ENCODE data around the gene PRM2. TPM values are rescaled to one million over a fixed set of nuclear protein-coding genes. Genes with fewer than 3 reads are reported as not detected.

Gene PRM2
- total RNA-seq, 4 donors from 2014 or later, result 2.3 TPM; not detected in 3

DNA sequence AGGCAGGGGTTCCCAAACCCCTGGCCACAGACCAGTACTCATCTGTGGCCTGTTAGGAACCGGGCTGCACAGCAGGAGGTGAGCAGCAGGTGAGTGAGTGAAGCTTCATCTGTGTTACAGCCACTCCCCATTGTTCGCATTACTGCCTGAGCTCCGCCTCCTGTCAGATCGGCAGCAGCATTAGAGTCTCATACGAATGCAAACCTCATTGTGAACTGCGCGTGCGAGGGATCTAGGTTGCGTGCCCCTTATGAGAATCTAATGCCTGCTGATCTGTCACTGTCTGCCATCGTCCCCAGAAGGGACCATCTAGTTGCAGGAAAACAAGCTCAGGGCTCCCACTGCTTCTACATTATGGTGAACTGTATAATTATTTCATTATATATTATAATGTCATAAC is 43.9 kb upstream of the PRM2 start:
- WGBS, 2 donors, result 76% methylated on average over 10 of the region's 10 CpGs
- intact Hi-C loops (cut with DNase I; ENCODE audit: low total_unique reads), result no loop called here
- H3K4me3 ChIP-seq (ENCODE audit: low read depth, poor library complexity, severe bottlenecking), result no peak overlapping the region
- TF ChIP-seq, protein P1, sequence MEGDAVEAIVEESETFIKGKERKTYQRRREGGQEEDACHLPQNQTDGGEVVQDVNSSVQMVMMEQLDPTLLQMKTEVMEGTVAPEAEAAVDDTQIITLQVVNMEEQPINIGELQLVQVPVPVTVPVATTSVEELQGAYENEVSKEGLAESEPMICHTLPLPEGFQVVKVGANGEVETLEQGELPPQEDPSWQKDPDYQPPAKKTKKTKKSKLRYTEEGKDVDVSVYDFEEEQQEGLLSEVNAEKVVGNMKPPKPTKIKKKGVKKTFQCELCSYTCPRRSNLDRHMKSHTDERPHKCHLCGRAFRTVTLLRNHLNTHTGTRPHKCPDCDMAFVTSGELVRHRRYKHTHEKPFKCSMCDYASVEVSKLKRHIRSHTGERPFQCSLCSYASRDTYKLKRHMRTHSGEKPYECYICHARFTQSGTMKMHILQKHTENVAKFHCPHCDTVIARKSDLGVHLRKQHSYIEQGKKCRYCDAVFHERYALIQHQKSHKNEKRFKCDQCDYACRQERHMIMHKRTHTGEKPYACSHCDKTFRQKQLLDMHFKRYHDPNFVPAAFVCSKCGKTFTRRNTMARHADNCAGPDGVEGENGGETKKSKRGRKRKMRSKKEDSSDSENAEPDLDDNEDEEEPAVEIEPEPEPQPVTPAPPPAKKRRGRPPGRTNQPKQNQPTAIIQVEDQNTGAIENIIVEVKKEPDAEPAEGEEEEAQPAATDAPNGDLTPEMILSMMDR (IDR thresholded peaks at IDR 0.05), result no peak
- no peak for TF ChIP-seq POLR2A (IDR thresholded peaks at IDR 0.05)
- no peak for DNase-seq (ENCODE audit: low spot score in 2 of 2)

DNA sequence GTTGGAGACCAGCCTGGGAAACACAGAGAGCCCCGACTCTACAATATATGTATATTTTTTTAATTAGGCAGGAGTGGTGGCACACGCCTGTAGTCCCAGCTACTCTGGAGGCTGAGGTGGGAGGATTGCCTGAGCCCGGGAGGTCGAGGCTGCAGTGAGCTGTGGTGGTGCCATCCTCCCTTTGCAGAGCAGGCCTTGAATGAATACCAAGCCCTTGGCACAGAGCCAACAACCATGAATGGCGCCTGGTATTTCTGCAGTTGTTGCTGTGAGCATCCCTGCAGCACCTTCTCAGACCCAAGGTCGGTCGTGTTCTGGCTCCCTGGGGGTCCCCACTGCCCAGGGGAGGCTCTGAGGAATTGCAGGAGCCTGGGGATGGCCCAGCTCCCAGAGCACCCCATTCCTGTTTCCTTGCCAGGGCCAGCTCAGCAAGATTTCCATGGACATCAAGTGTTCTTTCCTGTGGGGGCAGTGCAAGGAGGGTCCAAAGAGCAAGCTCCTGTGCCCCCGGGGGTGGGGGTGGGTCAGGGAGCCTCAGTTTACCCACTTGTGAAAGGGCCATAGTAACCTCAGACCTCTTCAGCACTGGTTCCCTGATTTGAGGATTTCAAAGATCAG is 43.4 kb upstream of the PRM2 start:
- intact Hi-C loops (cut with DNase I; ENCODE audit: low total_unique reads), result no loop called here
- no peak overlapping the region for H3K4me3 ChIP-seq (ENCODE audit: low read depth, poor library complexity, severe bottlenecking)
- 49 to 52% methylated on average over 7 to 8 of the region's 8 CpGs for WGBS, 2 donors
- DNase-seq (ENCODE audit: low spot score in 2 of 2), result no peak
- TF ChIP-seq, protein P1 (IDR thresholded peaks at IDR 0.05), result no peak
- no peak for TF ChIP-seq POLR2A (IDR thresholded peaks at IDR 0.05)

DNA sequence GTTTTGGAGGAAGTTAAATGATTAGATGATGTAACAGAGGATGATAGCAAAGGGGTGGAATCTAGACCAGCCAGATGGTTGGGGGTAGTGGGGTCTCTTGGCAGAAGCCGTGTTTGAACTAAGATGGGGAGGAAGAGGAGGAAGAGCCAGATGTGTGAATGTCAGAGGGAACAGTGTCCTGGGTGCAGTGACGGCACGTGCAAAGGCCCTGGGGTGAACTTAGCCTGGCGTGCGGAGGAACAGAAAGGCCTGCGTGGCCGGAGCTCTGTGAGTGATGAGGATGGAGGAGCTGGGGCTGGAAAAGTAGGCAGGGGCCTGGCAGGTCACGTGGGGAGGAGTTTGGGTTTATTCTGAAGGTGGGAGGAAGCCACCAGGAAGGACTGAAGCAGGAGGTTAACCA is 42.5 kb upstream of the PRM2 start:
- intact Hi-C loops (cut with DNase I; ENCODE audit: low total_unique reads), result no loop called here
- DNase-seq (ENCODE audit: low spot score in 2 of 2), result no peak

DNA sequence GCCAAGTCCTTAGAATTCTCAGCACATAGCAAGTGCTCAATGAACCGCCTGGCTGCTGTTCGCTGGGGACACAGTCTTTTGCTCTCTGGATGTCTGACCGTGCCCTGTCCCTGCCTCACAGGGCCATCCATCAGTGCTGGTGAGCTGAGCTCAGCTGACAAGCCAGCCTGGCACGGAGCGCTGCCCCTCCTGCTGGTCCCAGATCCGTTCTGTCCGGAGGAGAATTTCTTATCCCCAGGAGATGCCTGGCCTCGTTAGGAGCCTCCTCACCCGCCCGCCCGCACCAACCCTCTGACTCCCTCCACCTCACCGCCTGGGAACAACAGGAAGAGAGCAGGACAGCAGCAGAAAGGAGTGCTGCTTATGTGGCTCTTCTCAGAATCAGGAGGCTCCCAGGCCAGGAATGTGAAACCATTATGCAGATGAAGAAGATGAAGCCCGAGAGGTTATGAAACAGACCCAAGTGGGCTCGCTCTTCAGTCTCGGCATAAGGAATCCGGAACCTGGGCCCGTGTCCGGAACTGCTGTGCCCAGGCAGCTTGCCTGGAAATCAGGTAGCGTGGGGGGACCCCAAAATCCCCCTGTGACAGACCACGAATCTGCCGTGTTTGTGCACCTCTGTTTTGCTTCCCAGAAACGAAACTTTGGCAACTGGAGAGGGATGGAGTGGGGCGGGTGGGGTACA is 40.2 kb upstream of the PRM2 start:
- no peak for TF ChIP-seq POLR2A (IDR thresholded peaks at IDR 0.05)
- TF ChIP-seq, protein P1 (IDR thresholded peaks at IDR 0.05), result no peak
- intact Hi-C loops (cut with DNase I; ENCODE audit: low total_unique reads), result no loop called here
- no peak for DNase-seq (ENCODE audit: low spot score in 2 of 2)
- no peak overlapping the region for H3K4me3 ChIP-seq (ENCODE audit: low read depth, poor library complexity, severe bottlenecking)
- 81 to 92% methylated on average over 22 to 23 of the region's 23 CpGs for WGBS, 2 donors

More for the DNA sequence above, 42.5 kb upstream of the PRM2 start:
- H3K4me3 ChIP-seq (ENCODE audit: low read depth, poor library complexity, severe bottlenecking), result no peak overlapping the region
- no peak for TF ChIP-seq POLR2A (IDR thresholded peaks at IDR 0.05)
- TF ChIP-seq, protein P1 (IDR thresholded peaks at IDR 0.05), result no peak
- WGBS, 2 donors, result 94% methylated on average over 8 of the region's 8 CpGs

DNA sequence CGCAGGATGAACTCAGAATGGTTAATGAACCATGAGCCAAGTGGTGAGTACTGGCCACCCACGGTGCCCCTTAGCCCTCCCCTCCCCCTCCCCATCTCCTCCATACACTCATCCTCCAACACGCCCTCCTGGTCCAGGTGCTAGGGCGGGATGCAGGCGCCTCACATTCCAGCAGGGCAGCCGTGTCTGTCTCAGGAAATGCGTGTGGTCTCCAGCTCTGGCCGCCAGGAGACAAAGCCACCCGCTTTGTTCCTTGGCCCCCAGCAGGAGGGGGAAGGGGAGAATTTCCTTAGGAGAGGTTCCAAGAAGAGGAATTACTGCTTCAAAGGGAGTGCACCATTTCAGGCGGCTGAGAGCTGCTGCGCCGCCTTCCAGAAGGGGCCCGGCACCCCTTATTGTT is 39.2 kb upstream of the PRM2 start:
- no peak for TF ChIP-seq POLR2A (IDR thresholded peaks at IDR 0.05)
- TF ChIP-seq, protein P1 (IDR thresholded peaks at IDR 0.05), result no peak
- intact Hi-C loops (cut with DNase I; ENCODE audit: low total_unique reads), result no loop called here
- H3K4me3 ChIP-seq (ENCODE audit: low read depth, poor library complexity, severe bottlenecking), result no peak overlapping the region
- no peak for DNase-seq (ENCODE audit: low spot score in 2 of 2)
- WGBS, 2 donors, result 64 to 66% methylated on average over 13 of the region's 13 CpGs
